ENCODE measurements around the gene ITIH4. TPM values are rescaled to one million over a fixed set of nuclear protein-coding genes. Genes with fewer than 3 reads are reported as not detected.

ITIH4 gene
- total and polyA plus RNA-seq, 2 of the 13 experiments (the other 11 are each of a cell fraction or from before 2014, with no cell fraction given): 2.7 to 5.3 TPM

DNA sequence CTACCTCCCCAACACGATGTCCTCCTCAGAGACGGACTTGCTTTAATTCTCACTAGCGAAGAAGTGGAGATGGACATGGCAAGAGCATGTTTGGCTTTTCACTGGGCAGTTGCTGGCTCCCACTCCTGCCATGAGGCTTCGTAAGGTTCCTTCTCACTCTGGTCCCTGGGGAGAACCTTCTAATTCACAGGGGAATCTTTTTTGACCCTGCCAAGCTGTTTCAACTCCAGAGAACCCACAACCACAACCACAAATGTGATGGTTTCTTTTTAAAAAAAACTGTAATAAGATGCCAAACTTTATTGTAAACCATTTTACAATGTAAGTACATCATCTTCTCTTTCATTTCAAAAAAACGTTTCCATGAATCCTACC lies 6.0 kb upstream of the ITIH4 start:
- intact Hi-C loops (cut with micrococcal nuclease; ENCODE audit: unreplicated experiment): no loop called here
- peaks cover 27% of the 10 kb centered on the region for H3K4me1 ChIP-seq (ENCODE audit: insufficient read depth, low read length)
- TF ChIP-seq ZNF143 (CRISPR knock-in tag; IDR thresholded peaks at IDR 0.05) (no peak), SMYD3 (CRISPR knock-in tag; IDR thresholded peaks at IDR 0.05) (no peak), KDM3A (CRISPR knock-in tag; IDR thresholded peaks at IDR 0.05; ENCODE audit: low read depth) (no peak), PAX8 (CRISPR knock-in tag; IDR thresholded peaks at IDR 0.05; ENCODE audit: borderline replicate concordance) (no peak), TMF1 (CRISPR knock-in tag; IDR thresholded peaks at IDR 0.05; ENCODE audit: low read depth) (no peak)
- TF ChIP-seq, protein P1, sequence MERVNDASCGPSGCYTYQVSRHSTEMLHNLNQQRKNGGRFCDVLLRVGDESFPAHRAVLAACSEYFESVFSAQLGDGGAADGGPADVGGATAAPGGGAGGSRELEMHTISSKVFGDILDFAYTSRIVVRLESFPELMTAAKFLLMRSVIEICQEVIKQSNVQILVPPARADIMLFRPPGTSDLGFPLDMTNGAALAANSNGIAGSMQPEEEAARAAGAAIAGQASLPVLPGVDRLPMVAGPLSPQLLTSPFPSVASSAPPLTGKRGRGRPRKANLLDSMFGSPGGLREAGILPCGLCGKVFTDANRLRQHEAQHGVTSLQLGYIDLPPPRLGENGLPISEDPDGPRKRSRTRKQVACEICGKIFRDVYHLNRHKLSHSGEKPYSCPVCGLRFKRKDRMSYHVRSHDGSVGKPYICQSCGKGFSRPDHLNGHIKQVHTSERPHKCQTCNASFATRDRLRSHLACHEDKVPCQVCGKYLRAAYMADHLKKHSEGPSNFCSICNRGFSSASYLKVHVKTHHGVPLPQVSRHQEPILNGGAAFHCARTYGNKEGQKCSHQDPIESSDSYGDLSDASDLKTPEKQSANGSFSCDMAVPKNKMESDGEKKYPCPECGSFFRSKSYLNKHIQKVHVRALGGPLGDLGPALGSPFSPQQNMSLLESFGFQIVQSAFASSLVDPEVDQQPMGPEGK (CRISPR knock-in tag; IDR thresholded peaks at IDR 0.05): no peak
- TF ChIP-seq, protein P2, sequence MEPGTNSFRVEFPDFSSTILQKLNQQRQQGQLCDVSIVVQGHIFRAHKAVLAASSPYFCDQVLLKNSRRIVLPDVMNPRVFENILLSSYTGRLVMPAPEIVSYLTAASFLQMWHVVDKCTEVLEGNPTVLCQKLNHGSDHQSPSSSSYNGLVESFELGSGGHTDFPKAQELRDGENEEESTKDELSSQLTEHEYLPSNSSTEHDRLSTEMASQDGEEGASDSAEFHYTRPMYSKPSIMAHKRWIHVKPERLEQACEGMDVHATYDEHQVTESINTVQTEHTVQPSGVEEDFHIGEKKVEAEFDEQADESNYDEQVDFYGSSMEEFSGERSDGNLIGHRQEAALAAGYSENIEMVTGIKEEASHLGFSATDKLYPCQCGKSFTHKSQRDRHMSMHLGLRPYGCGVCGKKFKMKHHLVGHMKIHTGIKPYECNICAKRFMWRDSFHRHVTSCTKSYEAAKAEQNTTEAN (CRISPR knock-in tag; conservative IDR thresholded peaks at IDR 0.05): no peak
- TF ChIP-seq, protein P3, sequence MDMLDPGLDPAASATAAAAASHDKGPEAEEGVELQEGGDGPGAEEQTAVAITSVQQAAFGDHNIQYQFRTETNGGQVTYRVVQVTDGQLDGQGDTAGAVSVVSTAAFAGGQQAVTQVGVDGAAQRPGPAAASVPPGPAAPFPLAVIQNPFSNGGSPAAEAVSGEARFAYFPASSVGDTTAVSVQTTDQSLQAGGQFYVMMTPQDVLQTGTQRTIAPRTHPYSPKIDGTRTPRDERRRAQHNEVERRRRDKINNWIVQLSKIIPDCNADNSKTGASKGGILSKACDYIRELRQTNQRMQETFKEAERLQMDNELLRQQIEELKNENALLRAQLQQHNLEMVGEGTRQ (IDR thresholded peaks at IDR 0.05; ENCODE audit: low read depth, low read length): no peak
- TF ChIP-seq, protein P3 (CRISPR knock-in tag; IDR thresholded peaks at IDR 0.05; ENCODE audit: borderline replicate concordance): no peak
- H3K4me3 ChIP-seq (replicated peaks in 1 of 3; ENCODE audit: insufficient read depth in 1 of 3, low read depth in 2 of 3, low read length in 3 of 3): no peak overlapping the region
- WGBS (ENCODE audit: low lambda C conversion rate): 87% methylated on average over 5 of the region's 5 CpGs
- ChIA-PET POLR2A (no interaction called here), CTCF (ENCODE audit: low intra/inter-chr PET ratio, low total read pairs) (no interaction called here)
- H3K9me3 ChIP-seq (ENCODE audit: low read length): no peaks in the 10 kb centered on the region
- no peak overlapping the region for H3K9ac ChIP-seq (ENCODE audit: insufficient read depth, low read depth, low read length)
- no peaks in the 10 kb centered on the region for H4K20me1 ChIP-seq (ENCODE audit: insufficient read depth, low read length)
- FAIRE-seq (no peak), ATAC-seq (no peak), DNase-seq (ENCODE audit: low spot score) (no peak)
- H3K27me3 ChIP-seq (ENCODE audit: control insufficient read depth in 1 of 2, insufficient read depth in 2 of 2, low read length in 2 of 2): no peaks in the 10 kb centered on the region
- no peak overlapping the region for H3K27ac ChIP-seq (ENCODE audit: extremely low read length, insufficient read depth, low read length)
- no peaks in the 10 kb centered on the region for H3K79me2 ChIP-seq (ENCODE audit: insufficient read depth, low read length)
- H3K36me3 ChIP-seq (replicated peaks in 1 of 2; ENCODE audit: control insufficient read depth in 1 of 2, insufficient read depth in 2 of 2, low read length in 2 of 2): no peaks in the 10 kb centered on the region
- no peak overlapping the region for H3K4me2 ChIP-seq (ENCODE audit: low read depth, low read length)
- BruUV-seq (replicated peaks): no TSS peak
- in situ Hi-C loops (cut with HindIII; ENCODE audit: extremely low pct_ligation_motif_present, low pct_unique_long_range_greater_than_20kb): no loop called here
- H2AFZ ChIP-seq (ENCODE audit: low read length): no peak overlapping the region

Measured in HepG2 (cell line).